Upper lobe of right lung (tissue), 1 donor: ENCODE measurements around the gene LRRC10. TPM values are rescaled to one million over a fixed set of nuclear protein-coding genes. Genes with fewer than 3 reads are reported as not detected.

Source experiments
- ATAC-seq: fragments of 200-7000 bp; cut with Tn5 transposase; one replicate; pipeline ENCODE4 v1.9.1; 2020; ENCODE audit warnings: mild to moderate bottlenecking, moderate library complexity
- DNase-seq: peaks from one replicate; pipeline ENCODE4 v3.0.0-alpha.2; 2020
- H3K27ac ChIP-seq: fragments of 200-600 bp; one replicate; pipeline ENCODE4 v1.8.0; 2022
- H3K27me3 ChIP-seq: fragments of 200-600 bp; one replicate; pipeline ENCODE4 v1.8.0; 2022; ENCODE audit warnings: mild to moderate bottlenecking
- H3K36me3 ChIP-seq: fragments of 200-600 bp; one replicate; pipeline ENCODE4 v1.8.0; 2022
- H3K4me1 ChIP-seq: fragments of 200-600 bp; one replicate; pipeline ENCODE4 v1.8.0; 2022
- H3K4me3 ChIP-seq: fragments of 200-600 bp; one replicate; pipeline ENCODE4 v1.8.0; 2022; ENCODE audit warnings: mild to moderate bottlenecking
- H3K9me3 ChIP-seq: fragments of 200-600 bp; one replicate; pipeline ENCODE4 v1.8.0; 2022
- CTCF ChIP-seq: fragments of 200-600 bp; IDR thresholded peaks from one replicate; pipeline ENCODE4 v1.8.0; 2022; ENCODE audit warnings: antibody characterized with exemption
- intact Hi-C: fragments of 100-400 bp; cut with DNase I; formaldehyde crosslinking; loops from one replicate; pipeline ENCODE4 v1.11.0; 2022
- total RNA-seq: library from RNA; stranded (reverse); fragmentation: NEBNext Ultra II Directional; extraction: Animal tissue kit (Norgen Biotek cat#: 25700); gene quantifications from one replicate; pipeline ENCODE4 v1.2.1, GENCODE V29; 2021
- donor health status: DM: no; HTN: yes; CAD: no; lungs with severe emphysema.

LRRC10 gene
- total RNA-seq, 1 donor from 2014 or later, result not detected

GRCh38 chr12:69644511-69644910 lies 33.8 kb upstream of the LRRC10 start:
- no peak for TF ChIP-seq CTCF
- Histone ChIP-seq H3K4me3 (no peak overlapping the region), H3K27me3 (no peaks in the 10 kb centered on the region), H3K36me3 (no peaks in the 10 kb centered on the region), H3K4me1 (no peaks in the 10 kb centered on the region), H3K27ac (no peak overlapping the region), H3K9me3 (no peaks in the 10 kb centered on the region)
- intact Hi-C loops, result no loop called here
- ATAC-seq (no peak), DNase-seq (no peak)

GRCh38 chr12:69642531-69642930 lies 31.8 kb upstream of the LRRC10 start:
- DNase-seq (no peak), ATAC-seq (no peak)
- Histone ChIP-seq H3K4me3 (no peak overlapping the region), H3K4me1 (no peaks in the 10 kb centered on the region), H3K27ac (no peak overlapping the region), H3K36me3 (no peaks in the 10 kb centered on the region), H3K9me3 (no peaks in the 10 kb centered on the region), H3K27me3 (no peaks in the 10 kb centered on the region)
- intact Hi-C loops, result no loop called here
- no peak for TF ChIP-seq CTCF

- Histone ChIP-seq H3K27ac (no peak overlapping the region), H3K4me3 (no peak overlapping the region), H3K36me3 (no peaks in the 10 kb centered on the region), H3K27me3 (no peaks in the 10 kb centered on the region), H3K9me3 (no peaks in the 10 kb centered on the region), H3K4me1 (no peaks in the 10 kb centered on the region)
- no peak for TF ChIP-seq CTCF
- DNase-seq, result no peak
- intact Hi-C loops, result no loop called here
- no peak for ATAC-seq
Measured at GRCh38 chr12:69641546-69641945, 30.8 kb upstream of the LRRC10 start.

GRCh38 chr12:69639400-69640016 lies 28.8 kb upstream of the LRRC10 start:
- DNase-seq, result peak; percentile 78
- no peaks in the 10 kb centered on the region for H3K27me3 ChIP-seq
- no peaks in the 10 kb centered on the region for H3K36me3 ChIP-seq
- no peak overlapping the region for H3K27ac ChIP-seq
- intact Hi-C loops, result no loop called here
- TF ChIP-seq CTCF, result peak; percentile 89
- no peak overlapping the region for H3K4me3 ChIP-seq
- ATAC-seq, result peak; percentile 91
- H3K4me1 ChIP-seq, result no peaks in the 10 kb centered on the region
- H3K9me3 ChIP-seq, result no peaks in the 10 kb centered on the region

- ATAC-seq (no peak), DNase-seq (no peak)
- Histone ChIP-seq H3K4me1 (no peaks in the 10 kb centered on the region), H3K4me3 (no peak overlapping the region), H3K27me3 (no peaks in the 10 kb centered on the region), H3K36me3 (no peaks in the 10 kb centered on the region), H3K27ac (no peak overlapping the region), H3K9me3 (no peaks in the 10 kb centered on the region)
- intact Hi-C loops, result no loop called here
- no peak for TF ChIP-seq CTCF
Measured at GRCh38 chr12:69633061-69633460, 22.4 kb upstream of the LRRC10 start.

GRCh38 chr12:69630191-69630590 lies 19.5 kb upstream of the LRRC10 start:
- no peak for TF ChIP-seq CTCF
- intact Hi-C loops, result no loop called here

More at GRCh38 chr12:69630191-69630590, 19.5 kb upstream of the LRRC10 start:
- no peaks in the 10 kb centered on the region for H3K36me3 ChIP-seq
- no peaks in the 10 kb centered on the region for H3K27me3 ChIP-seq
- no peak overlapping the region for H3K4me3 ChIP-seq
- DNase-seq (no peak), ATAC-seq (no peak)
- no peaks in the 10 kb centered on the region for H3K9me3 ChIP-seq
- no peaks in the 10 kb centered on the region for H3K4me1 ChIP-seq
- no peak overlapping the region for H3K27ac ChIP-seq
